HL-60/S4 treated with phorbol 12-myristate 13-acetate at 8.2 ng/mL for 4 days and 3 days (cell line): ENCODE data around the gene WDR46.

Experiments used
- in situ Hi-C: fragments of 300-500 bp; cut with MboI; formaldehyde crosslinking; loops from 2 replicates; pipeline ENCODE4 v1.15.0; 2022; ENCODE audit warnings: low sequenced_read_pairs

WDR46 gene

DNA sequence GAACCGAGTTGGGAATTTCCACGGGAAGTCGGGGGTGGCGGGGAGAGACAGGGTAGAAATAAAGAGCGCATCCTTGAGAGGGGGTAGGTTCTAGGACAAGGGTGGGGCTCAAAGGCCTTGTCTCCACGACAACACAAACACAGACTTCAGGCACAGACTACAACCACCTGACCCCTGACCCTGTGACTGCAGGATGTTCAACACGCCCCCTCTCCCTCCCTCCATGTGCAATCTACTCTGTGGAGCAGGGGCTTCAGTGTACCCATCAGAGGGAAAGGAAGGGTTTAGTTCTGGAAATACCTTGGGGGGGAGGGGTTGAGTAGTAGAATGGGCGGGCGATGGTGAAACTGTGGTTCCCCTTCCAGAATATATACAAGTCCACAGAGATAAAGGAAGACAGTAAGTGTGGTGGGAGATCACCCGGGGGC, 25.5 kb upstream of the WDR46 start:
- in situ Hi-C loops = no loop called here

DNA sequence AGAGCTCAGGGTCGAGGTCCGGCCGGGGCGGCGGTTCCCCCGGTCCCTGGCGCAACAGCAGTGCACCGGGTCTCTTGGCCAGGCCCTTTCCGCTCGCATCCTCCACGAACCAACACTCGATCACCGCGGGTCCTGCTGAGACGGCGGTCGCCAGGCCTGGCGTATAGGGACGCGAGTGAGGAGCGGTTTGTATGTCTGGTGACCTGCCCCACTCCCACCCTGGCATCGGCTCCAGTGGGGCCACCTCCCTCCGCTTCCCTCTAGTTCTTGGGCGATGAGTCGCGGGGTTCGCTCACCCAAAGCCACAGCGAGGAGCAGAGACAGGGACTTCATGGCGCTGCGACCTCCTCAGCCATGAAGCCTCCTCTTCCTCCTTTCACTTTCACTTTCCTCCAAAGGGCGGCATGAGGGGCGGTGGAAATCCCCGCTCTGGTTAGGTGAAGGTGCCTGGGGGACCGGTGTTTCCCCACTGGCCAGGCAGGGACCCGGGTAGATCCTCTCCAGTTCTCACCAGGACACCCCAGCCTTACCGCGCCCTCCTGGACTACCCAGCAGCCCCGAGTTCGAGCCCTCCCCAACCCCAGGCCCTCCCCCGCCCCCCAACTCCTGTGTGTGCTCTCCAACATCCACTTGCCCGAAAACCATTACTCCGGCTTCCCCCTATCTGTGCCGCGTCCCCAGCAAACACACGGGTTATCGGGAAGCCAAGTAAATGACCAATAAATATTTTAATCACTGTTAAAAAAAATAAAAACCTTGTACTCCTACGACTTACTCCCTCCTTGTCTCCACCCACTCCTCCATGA, 24.9 kb upstream of the WDR46 start, which contains the start of gene TAPBP:
TAPBP (minus strand) TSS at position 370 of the 806 bp plus-strand sequence; CDS start at position 333, 37 bp downstream.
- in situ Hi-C loops = no loop called here

DNA sequence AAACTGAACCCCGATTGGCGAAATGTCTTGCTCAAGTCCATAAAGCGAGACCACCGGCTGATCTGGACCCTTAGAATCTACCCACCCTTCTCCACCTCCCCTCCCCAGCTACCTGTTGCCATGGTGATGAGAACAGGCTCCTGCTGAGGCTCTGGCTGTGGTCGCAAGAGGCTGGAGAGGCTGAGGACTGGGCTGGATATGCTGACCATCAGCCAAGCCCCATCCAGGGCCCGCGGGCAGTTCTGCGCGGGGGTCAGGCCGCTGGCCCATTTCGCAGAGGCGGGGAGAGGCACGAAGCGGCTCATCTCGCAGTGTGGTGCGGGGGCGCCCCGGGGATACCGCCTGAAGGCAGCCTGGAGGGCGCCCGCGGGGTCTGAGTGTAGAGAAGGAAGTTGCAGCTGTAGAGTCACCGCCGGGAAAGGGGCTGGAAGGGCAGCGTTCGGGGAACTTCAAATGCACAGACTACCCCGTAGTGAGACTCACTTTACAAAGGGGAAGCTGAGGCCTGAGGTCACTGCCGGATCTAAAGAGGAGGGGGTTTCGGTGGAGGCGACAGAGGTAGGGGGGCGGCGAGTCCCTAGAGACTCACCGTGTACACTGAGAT, 24.2 kb upstream of the WDR46 start:
- in situ Hi-C loops = no loop called here

DNA sequence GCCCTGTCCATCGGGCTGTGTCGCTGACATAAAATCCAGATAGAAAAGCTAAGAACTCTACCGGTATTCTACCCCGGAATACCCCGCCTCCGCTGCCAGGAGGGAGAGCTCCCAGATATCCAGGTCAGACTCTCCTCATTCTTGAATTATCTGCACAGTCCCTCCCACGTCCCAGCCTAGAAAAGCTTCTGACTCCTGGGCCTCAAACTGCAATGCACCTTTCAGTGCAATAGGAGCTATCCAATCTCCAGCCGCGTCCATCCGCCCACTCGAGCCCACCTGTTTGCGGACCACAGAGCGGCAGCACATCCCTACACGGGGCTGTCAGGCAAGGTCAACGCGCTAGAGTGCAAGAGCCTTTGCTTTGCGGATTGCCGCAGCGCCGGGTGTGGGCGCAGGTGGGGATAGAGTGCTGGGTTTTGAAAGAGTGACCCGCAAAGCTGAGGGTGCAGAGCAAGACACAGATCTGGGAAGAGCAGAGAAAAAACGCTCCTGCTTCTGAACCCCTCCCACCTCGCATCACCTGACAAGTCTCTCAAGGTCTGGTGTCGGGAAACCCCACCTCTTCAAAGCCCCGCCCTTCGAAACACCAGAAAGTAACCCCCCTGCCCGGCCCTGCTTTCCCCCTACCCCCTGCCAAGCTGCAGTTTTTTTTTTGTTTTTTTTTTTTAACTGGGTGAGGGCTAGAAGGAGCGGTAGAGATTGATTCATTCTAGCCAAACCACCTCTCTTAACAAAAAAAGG, 23.5 kb upstream of the WDR46 start:
- in situ Hi-C loops = no loop called here

DNA sequence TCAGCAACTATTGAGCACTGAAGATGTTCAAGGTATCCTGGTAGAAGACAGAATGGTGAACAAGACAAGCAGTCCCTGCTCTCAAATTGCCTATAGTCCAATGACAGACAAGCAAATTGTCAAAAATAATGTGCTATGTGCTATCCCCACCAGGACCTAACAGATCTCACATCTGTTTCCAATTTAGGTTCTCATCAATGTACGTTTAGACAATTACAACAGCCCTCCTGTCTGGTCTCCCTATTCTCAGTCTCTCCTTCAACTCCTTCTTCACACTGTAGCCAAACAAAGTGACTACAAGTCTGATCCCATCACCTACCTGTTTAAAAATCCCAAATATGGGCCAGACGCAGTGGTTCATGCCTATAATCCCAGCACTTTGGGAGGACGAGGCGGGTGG, 17.3 kb upstream of the WDR46 start:
- in situ Hi-C loops = no loop called here

DNA sequence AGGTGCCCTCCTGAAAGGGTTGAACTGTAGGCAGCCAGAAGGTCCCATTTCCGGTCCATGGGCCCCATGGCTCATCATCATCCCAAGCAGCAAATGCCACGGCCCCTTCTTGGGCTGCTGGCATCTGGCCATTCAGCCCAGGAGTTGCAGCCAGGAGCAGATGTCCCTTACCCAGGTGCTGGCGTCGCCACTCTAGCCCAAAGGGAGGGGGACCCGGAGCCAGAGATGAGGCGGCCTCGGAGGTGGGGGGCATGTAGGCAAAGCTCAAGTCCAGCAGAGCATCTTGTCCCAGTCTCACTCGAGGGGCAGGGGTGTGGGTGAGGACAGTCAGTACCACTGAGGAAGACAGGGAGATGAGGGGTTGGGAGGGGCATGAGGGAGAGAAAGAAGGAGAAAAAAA, 16.0 kb upstream of the WDR46 start:
- in situ Hi-C loops = no loop called here

DNA sequence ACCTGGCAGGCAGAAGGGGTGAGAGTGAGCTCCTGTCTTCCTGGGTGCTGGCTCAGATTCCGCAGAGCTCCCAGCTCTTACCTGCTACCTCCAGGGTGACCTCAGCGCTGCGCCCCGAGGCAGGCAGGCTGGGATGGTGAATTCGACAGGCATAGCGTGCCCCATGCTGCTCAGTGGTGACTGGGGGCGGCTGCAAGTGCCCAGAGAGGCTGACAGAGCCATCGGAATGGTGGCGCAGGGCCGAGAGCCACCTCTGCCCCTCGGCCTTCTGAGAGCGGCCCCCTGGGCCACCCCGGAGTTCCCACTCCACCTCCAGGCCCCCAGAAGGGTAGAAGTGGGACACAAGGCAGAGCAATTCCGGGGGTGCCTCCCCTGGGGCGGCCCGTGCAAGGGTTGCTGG, 15.2 kb upstream of the WDR46 start:
- in situ Hi-C loops = no loop called here

DNA sequence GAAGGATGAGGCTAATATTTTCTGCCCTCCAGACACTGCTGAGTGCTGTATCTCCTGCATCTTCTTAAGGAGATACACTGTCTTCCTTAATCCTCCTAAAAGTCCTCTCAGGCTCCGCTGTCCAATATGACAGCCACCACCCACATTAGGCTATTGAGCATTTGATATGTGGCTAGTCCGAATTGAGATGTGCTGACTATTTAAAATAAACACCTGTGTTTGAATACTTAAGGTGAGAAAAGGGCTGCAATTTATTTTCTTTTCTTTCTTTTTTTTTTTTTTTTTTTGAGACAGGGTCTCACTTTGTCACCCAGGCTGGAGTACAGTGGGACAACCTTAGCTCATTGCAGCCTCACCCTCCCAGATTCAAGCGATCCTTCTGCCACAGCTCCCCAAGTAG, 12.8 kb upstream of the WDR46 start:
- in situ Hi-C loops = no loop called here

DNA sequence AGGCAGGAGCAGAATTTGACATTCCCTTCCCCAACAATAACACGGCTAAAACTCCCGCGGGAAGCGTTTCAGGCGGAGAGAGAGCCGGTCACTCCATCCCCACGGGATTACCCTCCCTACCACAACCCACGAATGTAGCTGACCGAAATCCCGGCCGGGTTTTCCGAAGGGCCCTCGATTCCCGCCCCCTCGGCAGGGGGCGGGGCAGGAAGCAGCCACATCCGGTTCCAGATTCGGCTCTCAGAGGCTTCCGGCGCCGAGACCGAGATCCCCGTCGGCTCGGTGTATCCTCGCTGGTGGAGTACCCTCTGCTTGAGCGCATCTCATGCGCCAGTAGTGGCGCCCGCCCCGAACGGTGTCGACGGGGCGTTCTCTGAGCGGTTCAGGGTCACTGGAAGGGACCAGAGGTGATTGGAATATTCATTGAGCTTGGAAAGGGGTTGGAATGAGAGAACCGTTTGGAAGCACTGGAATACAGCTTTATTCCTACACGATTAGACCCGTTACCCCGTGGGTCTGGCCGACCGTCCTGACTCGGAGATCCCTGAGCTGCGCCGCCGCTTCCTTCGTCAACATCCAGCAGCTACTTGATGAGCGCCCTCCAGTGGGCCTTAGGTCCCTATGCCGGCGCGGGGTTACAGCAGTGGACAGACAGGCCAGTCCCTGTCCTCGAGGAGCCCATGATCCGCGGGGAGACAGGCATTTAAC, 10.4 kb upstream of the WDR46 start:
- in situ Hi-C loops = no loop called here

DNA sequence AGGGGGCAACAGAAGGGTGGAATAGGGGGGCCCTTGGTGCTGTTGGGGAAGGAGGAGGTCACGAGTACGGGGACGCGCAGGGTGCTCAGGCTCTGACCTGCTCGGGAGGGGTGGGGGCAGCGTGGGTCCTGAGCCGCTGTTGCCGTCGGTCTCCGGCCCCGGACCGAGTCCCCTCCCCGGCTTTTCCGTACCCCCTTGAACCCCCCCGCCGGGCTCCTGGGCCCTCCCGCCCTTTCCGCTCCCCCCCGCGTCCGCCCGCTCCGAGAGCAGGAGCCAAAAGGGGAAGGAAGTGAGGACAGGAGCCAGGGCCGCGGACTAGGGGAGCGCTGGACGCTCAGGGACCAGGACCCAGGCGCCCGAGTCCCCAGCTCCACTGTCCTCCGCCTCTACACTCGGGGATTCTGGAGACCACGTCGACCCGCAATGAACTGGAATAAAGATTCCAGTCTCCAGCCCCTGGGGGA, 9.8 kb upstream of the WDR46 start, which contains the start of gene RGL2:
RGL2 (minus strand) TSS at position 170 of the 464 bp plus-strand sequence. CDS start 332 bp downstream, outside the sequence.
- in situ Hi-C loops = no loop called here

DNA sequence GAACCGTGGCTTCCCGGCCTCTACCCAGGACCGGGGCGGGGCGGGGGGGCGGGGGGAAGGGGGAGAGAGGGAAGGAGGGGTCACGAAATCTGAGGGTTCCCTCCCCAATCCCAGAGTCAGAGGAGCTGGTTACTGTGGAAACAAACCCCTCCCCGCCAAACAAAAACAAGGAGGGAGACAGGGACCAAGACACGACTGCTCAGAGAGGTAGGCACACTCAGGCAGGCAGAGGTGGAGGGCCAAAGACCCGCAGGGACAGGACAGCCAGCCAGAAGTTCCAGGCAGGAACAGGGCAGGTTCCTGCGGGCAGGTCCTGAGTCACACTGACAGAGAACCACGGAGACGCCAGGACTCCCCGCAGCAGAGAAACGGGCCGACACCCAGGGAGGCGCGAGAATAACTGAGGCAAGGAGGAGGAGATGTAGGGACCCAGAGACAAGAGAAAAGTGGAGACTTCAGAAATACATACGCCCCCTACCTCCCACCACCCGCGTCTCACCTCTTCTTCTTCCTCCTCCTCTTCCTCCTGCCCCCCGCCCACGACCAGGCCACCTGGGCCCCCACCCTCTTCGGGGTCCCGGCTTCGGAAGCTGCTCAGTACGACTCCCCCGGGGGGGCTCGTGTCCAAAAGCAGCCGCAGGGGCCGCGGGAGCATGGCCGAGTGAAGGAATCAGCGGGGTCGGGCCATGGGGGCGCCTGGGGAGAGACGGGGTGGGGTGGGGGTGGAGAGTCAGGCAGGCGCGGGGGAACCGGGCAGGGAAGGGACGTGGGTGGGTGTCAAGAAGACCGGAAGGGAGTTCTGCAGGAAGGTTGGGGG, 9.1 kb upstream of the WDR46 start:
- in situ Hi-C loops = no loop called here

DNA sequence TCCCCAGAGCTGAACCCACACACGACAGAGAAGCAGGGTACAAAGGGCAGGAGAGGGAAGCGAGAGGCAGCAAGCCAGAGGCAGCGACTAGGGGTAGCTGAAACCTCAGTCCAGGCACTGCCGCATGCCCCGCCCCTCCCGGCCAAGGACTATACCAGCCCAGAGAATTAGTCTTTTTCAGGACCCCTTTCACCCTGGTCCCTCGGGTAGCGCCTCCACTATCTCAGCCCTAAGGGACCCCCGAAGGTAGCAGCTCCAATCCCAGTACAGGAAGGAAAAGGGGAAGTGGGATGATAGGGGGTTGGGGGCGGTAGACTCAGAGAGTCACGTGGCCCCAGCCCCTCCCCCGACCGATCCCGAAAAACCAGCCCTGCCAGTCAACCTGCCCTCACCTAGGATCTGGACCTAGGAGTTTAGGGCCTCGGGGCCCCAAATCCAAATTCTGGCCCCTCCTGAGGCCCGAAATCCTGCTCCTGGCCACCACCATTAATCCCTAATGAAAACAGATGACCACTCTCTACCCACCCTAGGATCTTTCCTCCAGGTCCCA, 8.4 kb upstream of the WDR46 start:
- in situ Hi-C loops = no loop called here

DNA sequence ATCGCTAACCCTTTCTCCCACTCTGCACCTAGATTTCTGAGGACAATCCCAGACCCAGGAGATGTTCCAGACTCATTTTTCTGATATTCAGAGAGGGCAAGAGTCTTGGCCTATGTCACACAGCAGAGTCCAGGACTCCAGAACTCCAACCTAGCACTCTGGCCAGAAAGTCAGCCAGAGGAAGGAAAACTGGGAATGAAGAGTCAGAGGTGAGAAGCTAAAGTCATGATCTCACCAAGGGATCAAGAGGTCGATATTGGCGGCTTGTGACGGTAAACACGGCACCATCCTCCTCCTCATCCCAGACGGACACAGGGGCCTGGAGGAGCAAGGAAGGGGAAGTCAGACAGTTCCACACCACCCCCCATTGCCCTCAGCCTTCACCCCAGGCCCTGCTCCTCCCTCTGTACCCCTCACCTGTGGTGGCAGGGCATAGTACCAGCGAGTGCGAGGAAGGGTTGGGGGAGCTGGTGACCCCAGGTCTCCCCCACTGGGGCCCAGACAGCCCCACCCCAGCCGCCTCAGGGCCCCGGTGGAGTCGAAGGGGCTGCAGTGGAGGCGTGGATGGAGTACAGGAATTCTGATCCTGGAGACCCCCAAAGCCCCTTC, 7.9 kb upstream of the WDR46 start:
- in situ Hi-C loops = no loop called here

DNA sequence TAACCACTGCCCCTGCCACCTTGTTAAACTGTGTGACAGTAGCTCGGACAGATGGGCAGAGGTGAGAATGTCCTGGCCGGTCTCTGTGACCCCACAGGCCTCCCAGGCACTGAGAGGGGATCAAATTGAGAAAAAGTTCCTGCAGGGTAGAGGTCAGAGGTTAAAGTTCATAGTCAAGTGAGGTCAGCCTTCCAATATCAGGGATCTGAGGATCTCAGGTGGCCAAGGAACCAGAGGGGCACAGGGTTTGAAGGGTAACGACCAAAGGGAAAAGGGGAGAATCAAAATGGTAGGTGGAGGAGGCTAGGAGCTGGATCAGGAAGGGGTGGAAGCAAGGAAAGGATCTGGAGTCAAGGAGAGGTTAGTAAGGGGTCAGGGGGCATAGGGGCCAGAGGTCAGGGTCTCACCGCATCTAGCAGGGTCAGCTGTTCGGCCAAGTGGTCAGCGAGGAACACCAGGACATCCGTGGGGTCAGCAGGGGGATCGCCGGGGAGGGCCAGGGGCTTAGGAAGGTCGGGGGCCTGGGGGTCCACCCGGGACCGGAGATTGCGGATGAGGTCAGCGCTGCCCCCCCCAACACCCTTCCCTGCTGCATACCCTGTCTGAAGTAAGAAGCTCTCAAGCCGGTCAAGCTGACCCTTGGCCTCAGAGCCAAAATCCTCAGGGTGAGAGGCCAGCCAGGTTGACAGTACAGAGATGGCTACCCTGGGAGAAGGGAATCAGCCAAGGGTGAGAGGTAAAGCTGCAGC, 6.8 kb upstream of the WDR46 start:
- in situ Hi-C loops = no loop called here

DNA sequence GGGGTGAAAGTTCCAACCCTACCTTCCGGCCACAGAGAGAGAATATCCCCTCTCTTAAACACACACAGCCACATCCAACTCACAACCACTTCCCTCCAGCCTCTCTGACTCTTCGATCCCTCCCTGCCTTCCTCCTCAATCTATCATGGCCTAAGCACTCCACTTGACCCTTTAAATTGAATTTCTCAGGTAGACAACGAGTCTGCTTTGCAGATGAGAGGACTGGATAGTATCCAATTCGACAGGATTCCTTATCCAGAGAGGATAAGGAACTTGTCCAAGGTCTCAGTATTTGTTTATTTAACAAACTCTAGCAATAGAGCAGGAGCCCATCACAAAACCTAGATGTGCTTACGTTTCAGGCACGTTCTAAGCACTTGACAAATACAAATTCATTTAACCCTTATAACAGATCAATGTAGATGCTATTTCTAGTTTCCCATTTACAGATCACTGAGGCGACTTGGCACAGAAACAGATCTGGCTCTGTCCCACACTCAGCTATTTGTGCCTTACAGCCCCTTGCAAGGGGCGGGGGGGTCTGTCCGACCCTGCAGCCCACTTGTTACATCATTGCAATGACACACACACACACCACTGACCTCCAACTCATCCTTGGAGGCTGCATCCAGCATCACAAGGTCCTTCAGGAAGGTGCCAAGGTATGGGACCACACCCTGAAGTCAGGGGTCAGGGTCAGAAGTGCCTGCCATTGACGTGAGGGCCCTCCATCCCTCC, 5.2 kb upstream of the WDR46 start:
- in situ Hi-C loops = no loop called here

DNA sequence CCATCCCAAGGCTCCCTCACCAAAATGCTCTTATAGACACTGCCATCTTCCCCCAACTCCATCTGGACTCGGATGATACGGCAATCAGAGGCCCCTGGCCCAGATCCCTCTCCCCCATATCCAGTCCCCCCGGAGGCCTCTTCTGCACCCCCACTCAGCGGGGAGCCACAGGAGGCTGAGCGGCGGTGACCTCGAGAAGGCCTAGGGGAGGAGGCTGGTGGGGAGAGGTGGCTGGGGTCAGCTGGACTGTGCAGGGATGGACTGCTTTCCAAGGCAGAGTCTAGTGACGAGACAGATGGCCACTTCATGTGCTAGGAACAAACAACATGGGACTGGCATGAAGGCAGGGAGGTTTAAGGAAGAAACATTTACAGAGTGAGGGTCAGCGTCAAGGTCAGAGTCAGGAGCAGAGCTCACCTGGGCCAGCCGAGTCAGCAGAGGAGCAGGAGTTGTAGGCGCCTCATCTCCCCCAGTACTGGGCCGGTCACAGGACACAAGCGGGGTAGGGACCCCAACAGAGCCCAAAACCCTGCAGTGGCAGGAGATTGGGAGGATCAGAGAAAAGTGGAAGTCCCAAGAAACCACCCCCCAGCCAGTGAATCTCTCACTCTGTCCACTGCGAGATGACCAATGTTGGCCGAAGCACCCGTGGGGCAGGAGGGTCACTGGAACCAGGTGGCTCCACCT, 4.1 kb upstream of the WDR46 start:
- in situ Hi-C loops = no loop called here

DNA sequence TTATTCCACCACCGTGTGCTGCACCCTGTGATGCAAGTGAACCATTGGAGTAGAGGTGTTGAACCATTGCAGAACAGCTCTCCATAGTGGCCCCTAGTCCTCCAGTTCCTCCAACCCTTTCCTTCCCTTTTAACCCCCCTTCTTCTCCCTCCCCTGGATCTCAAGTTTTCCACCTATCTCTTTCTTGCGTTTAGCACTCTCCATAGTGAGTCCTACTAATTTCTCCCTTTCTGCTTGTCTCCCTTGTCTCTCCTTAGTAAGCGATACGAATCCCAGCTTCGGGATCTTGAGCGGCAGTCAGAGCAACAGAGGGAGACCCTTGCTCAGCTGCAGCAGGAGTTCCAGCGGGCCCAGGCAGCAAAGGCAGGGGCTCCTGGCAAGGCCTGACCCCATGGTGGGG, 1.4 kb upstream of the WDR46 start:
- in situ Hi-C loops = no loop called here
